HCT116 (cell line): ENCODE data around the gene CHID1. TPM values are rescaled to one million over a fixed set of nuclear protein-coding genes. Genes with fewer than 3 reads are reported as not detected.

Experiments used
- ATAC-seq: fragments of 200-7000 bp; cut with Tn5 transposase; 2 replicates; pipeline ENCODE4 v1.9.1; 2020; ENCODE audit warnings: mild to moderate bottlenecking, moderate library complexity
- BruUV-seq: library from RNA; stranded (reverse); fragments of 400-500 nt; replicated peaks from 2 replicates; lab custom pipeline; 2021; lab: Mats Ljungman, UMichigan
- CTCF ChIA-PET: fragments of 300-600 bp; sonication (Branson Sonifier 250); formaldehyde crosslinking; loops from one replicate; lab custom pipeline; 2021; ENCODE audit warnings: antibody characterized with exemption; lab: Charles Lee
- POLR2A ChIA-PET: fragments of 300-600, 350-600 bp; sonication (Branson Sonifier 250); formaldehyde crosslinking; loops from one replicate; lab custom pipeline; 2021; ENCODE audit warnings: antibody characterized with exemption; lab: Charles Lee
- RAD21 ChIA-PET, 2 experiments: fragments of 300-600 bp; sonication (Branson Sonifier 250); formaldehyde crosslinking; loops; one replicate each; lab custom pipeline; 2023; ENCODE audit warnings: low total read pairs in 2 of 2; ENCODE audit not compliant: uncharacterized antibody in 2 of 2, unreplicated experiment in 2 of 2, low non-redundant PET in 1 of 2; lab: Charles Lee
- DNase-seq: peaks from one replicate; pipeline ENCODE4 v3.0.0-alpha.2; 2010; ENCODE audit warnings: low read depth, low spot score
- H2AFZ ChIP-seq: fragments of 200-600 bp; shearing (Covaris generic), sonication (generic); 2 replicates; pipeline ENCODE4 v1.6.1; 2017; ENCODE audit warnings: low read depth, mixed run types, mixed read lengths, antibody characterized with exemption, low read length; ENCODE audit not compliant: poor library complexity, severe bottlenecking
- H3K27ac ChIP-seq: 2 replicates; pipeline ENCODE4 v1.5.1; 2012; ENCODE audit warnings: low read depth, low read length
- H3K27me3 ChIP-seq: fragments of 200-600 bp; sonication (generic); 2 replicates; pipeline ENCODE4 v1.6.1; 2016; ENCODE audit warnings: mixed run types, low read length, mixed read lengths; ENCODE audit not compliant: insufficient read depth
- H3K36me3 ChIP-seq, 2 experiments: fragments of 200-500 bp in 1 of 2; fragments of 200-600 bp in 1 of 2; sonication (Bioruptor generic) in 1 of 2; sonication (generic) in 1 of 2; 2 replicates each; pipeline versions ENCODE4 v1.5.1 to v1.6.1; 2014 to 2016; ENCODE audit warnings: low read length in 2 of 2, inconsistent platforms in 1 of 2, mixed read lengths in 1 of 2, mixed run types in 1 of 2; ENCODE audit not compliant: insufficient read depth in 2 of 2, control insufficient read depth in 1 of 2
- H3K4me1 ChIP-seq, 2 experiments: fragments of 200-600 bp in 1 of 2; sonication (generic) in 1 of 2; 2 replicates each; pipeline versions ENCODE4 v1.5.1 to v1.6.1; 2012 to 2017; ENCODE audit warnings: low read length in 2 of 2, inconsistent platforms in 1 of 2, mild to moderate bottlenecking in 1 of 2, mixed read lengths in 1 of 2, mixed run types in 1 of 2, moderate library complexity in 1 of 2; ENCODE audit not compliant: insufficient read depth in 2 of 2, control insufficient read depth in 1 of 2
- H3K4me2 ChIP-seq: fragments of 200-600 bp; sonication (generic); 2 replicates; pipeline ENCODE4 v1.6.1; 2017; ENCODE audit warnings: mixed run types, low read length, mixed read lengths
- H3K4me3 ChIP-seq, 2 experiments: fragments of 200-600 bp in 1 of 2; sonication (generic) in 1 of 2; replicated peaks in 1 of 2; 2 replicates each; pipeline ENCODE4 v1.5.1; 2011 to 2016; ENCODE audit warnings: low read length in 2 of 2, control low read depth in 1 of 2, low read depth in 1 of 2, mild to moderate bottlenecking in 1 of 2, mixed read lengths in 1 of 2, mixed run types in 1 of 2
- H3K79me2 ChIP-seq: fragments of 200-600 bp; sonication (generic); 2 replicates; pipeline ENCODE4 v1.6.1; 2017; ENCODE audit warnings: mild to moderate bottlenecking, mixed run types, low read length, moderate library complexity, mixed read lengths; ENCODE audit not compliant: insufficient read depth
- H3K9ac ChIP-seq: fragments of 200-600 bp; sonication (generic); 2 replicates; pipeline ENCODE4 v1.6.1; 2016; ENCODE audit warnings: low read length, mixed read lengths
- H3K9me2 ChIP-seq: fragments of 200-600 bp; sonication (generic), shearing (Covaris generic); 2 replicates; pipeline ENCODE4 v1.6.1; 2017; ENCODE audit warnings: mixed run types, mild to moderate bottlenecking, moderate library complexity; ENCODE audit not compliant: insufficient read depth
- H3K9me3 ChIP-seq, 2 experiments: fragments of 200-500 bp in 1 of 2; fragments of 200-600 bp in 1 of 2; sonication (Bioruptor generic) in 1 of 2; sonication (generic) in 1 of 2; 2 replicates each; pipeline ENCODE4 v1.6.1; 2014 to 2017; ENCODE audit warnings: low read length in 2 of 2, mixed read lengths in 2 of 2, inconsistent platforms in 1 of 2, low read depth in 1 of 2, mild to moderate bottlenecking in 1 of 2, mixed run types in 1 of 2, moderate library complexity in 1 of 2; ENCODE audit not compliant: control insufficient read depth in 1 of 2, insufficient read depth in 1 of 2
- H4K20me1 ChIP-seq: fragments of 200-600 bp; sonication (generic), shearing (Covaris generic); 2 replicates; pipeline ENCODE4 v1.6.1; 2017; ENCODE audit warnings: mixed run types, mild to moderate bottlenecking, moderate library complexity; ENCODE audit not compliant: insufficient read depth
- CEBPB ChIP-seq: IDR thresholded peaks from 2 replicates; pipeline ENCODE4 v1.6.1; 2012; ENCODE audit warnings: low read depth
- EGR1 ChIP-seq: IDR thresholded peaks from 2 replicates; pipeline ENCODE4 v1.6.1; 2012; ENCODE audit warnings: low read depth
- ELF1 ChIP-seq: IDR thresholded peaks from 2 replicates; pipeline ENCODE4 v1.6.1; 2012; ENCODE audit warnings: low read depth, borderline replicate concordance
- EZH2 ChIP-seq: fragments of 200-600 bp; sonication (generic); IDR thresholded peaks from 2 replicates; pipeline ENCODE4 v1.6.1; 2017; ENCODE audit warnings: antibody characterized with exemption, mixed run types
- FOSL1 ChIP-seq: IDR thresholded peaks from 2 replicates; pipeline ENCODE4 v1.6.1; 2012; ENCODE audit warnings: low read depth
- POLR2A ChIP-seq: IDR thresholded peaks from 2 replicates; pipeline ENCODE4 v1.7.0; 2011; ENCODE audit warnings: borderline replicate concordance; ENCODE audit not compliant: insufficient read depth, insufficient read length; ENCODE audit errors: extremely low read depth
- POLR2AphosphoS5 ChIP-seq: IDR thresholded peaks from 2 replicates; pipeline ENCODE4 v1.6.1; 2011; ENCODE audit warnings: mild to moderate bottlenecking, low read depth, low read length, moderate library complexity
- SIN3A ChIP-seq: IDR thresholded peaks from 2 replicates; pipeline ENCODE4 v1.6.1; 2012; ENCODE audit warnings: low read depth
- SRF ChIP-seq: IDR thresholded peaks from 2 replicates; pipeline ENCODE4 v1.6.1; 2012; ENCODE audit warnings: low read depth
- TCF7L2 ChIP-seq: IDR thresholded peaks from 2 replicates; pipeline ENCODE4 v1.7.0; 2011; ENCODE audit warnings: borderline replicate concordance, inconsistent platforms; ENCODE audit not compliant: insufficient read depth, insufficient read length; ENCODE audit errors: extremely low read depth
- YY1 ChIP-seq: IDR thresholded peaks from 2 replicates; pipeline ENCODE4 v1.6.1; 2011; ENCODE audit warnings: low read length, low read depth, moderate library complexity, mild to moderate bottlenecking; ENCODE audit not compliant: insufficient replicate concordance; ENCODE audit errors: extremely low read depth
- ZFX ChIP-seq: fragments of 450-650 bp; IDR thresholded peaks from 2 replicates; pipeline ENCODE4 v1.6.1; 2017
- ZNF274 ChIP-seq: fragments of 200-500 bp; sonication (Bioruptor generic); IDR thresholded peaks from 2 replicates; pipeline ENCODE4 v1.6.1; 2014; ENCODE audit warnings: mild to moderate bottlenecking, low read depth, low read length, inconsistent platforms
- intact Hi-C: fragments of 100-400 bp; cut with micrococcal nuclease; formaldehyde crosslinking; loops from 2 replicates; pipeline ENCODE4 v1.10.0; 2022
- total RNA-seq: library from RNA; stranded (reverse); gene quantifications from one replicate; pipeline ENCODE4 v1.2.1, GENCODE V29; 2021; ENCODE audit not compliant: unreplicated experiment
- TF ChIP-seq, protein P1 (sequence below), 3 experiments: fragments of 200-600 bp in 1 of 3; sonication (generic) in 1 of 3; IDR thresholded peaks in 2 of 3; conservative IDR thresholded peaks in 1 of 3; 2 replicates each; pipeline ENCODE4 v1.5.1; 2012 to 2017; ENCODE audit warnings: low read depth in 2 of 3, low read length in 2 of 3, antibody characterized with exemption in 1 of 3, borderline replicate concordance in 1 of 3, control low read depth in 1 of 3, mild to moderate bottlenecking in 1 of 3, mixed read lengths in 1 of 3, mixed run types in 1 of 3, moderate library complexity in 1 of 3; ENCODE audit not compliant: insufficient read depth in 1 of 3
- TF ChIP-seq, protein P2 (sequence below): IDR thresholded peaks from 2 replicates; pipeline ENCODE4 v1.6.1; 2011; ENCODE audit warnings: mild to moderate bottlenecking, low read length, moderate library complexity; ENCODE audit not compliant: insufficient replicate concordance; ENCODE audit errors: extremely low read depth
- TF ChIP-seq, protein P3 (sequence below): IDR thresholded peaks from 2 replicates; pipeline ENCODE4 v1.6.1; 2012

CHID1 gene
- total RNA-seq, 1 experiment from 2014 or later, result 102 TPM

DNA sequence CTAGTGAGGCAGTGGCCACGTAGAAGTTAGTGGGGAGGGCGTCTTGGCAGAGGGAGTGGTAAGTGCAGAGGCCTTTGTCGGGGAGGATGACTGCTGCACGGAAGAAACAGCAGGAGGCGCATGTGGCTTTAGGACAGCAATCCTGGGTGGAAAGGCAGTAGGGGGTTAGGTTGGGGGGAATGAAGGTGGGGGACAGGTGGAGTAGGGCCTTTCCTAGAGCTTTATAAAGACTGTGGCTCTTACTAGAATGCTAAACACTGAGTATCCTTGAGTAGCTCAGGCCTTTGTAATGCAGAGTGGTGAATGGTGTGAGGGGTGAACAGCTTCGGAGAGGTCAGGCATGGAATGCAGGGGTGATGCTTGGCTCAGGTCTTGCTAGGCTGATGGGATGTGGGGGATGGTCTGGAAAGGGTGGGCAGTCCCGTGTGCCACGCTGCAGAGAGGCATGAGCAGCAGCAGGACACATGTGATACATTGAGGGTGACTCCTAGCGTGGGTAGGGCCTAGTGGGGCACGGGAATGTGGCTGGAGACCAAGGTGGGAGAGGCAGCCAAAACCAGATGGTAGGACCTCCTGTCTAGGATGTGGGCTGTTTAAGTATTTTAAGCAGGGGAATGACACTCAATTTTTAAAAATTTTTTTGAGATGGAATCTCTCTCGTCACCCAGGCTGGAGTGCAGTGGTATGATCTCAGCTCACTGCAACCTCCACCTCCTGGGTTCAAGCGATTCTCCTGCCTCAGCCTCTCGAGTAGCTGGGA lies 34.3 kb upstream of the CHID1 start:
- H3K79me2 ChIP-seq, result peaks cover 82% of the 10 kb centered on the region
- H3K4me1 ChIP-seq, result no peaks in the 10 kb centered on the region
- H3K27me3 ChIP-seq, result no peaks in the 10 kb centered on the region
- ChIA-PET CTCF (no interaction called here), POLR2A (no interaction called here), RAD21 (no interaction called here)
- no peak overlapping the region for H3K4me3 ChIP-seq
- no peak overlapping the region for H3K9ac ChIP-seq
- no TSS peak for BruUV-seq
- no peak overlapping the region for H2AFZ ChIP-seq
- H3K36me3 ChIP-seq, result peaks cover 0 to 16% of the 10 kb centered on the region in 2 experiments; a peak in 1 of 4 replicates
- H3K27ac ChIP-seq, result no peak overlapping the region
- no peak for TF ChIP-seq SRF
- no peak for TF ChIP-seq ZNF274
- TF ChIP-seq SIN3A, result no peak
- TF ChIP-seq, protein P1, sequence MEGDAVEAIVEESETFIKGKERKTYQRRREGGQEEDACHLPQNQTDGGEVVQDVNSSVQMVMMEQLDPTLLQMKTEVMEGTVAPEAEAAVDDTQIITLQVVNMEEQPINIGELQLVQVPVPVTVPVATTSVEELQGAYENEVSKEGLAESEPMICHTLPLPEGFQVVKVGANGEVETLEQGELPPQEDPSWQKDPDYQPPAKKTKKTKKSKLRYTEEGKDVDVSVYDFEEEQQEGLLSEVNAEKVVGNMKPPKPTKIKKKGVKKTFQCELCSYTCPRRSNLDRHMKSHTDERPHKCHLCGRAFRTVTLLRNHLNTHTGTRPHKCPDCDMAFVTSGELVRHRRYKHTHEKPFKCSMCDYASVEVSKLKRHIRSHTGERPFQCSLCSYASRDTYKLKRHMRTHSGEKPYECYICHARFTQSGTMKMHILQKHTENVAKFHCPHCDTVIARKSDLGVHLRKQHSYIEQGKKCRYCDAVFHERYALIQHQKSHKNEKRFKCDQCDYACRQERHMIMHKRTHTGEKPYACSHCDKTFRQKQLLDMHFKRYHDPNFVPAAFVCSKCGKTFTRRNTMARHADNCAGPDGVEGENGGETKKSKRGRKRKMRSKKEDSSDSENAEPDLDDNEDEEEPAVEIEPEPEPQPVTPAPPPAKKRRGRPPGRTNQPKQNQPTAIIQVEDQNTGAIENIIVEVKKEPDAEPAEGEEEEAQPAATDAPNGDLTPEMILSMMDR (IDR thresholded peaks at IDR 0.05 in 2 of 3, conservative IDR thresholded peaks at IDR 0.05 in 1 of 3; ENCODE audit: borderline replicate concordance in 1 of 3, insufficient read depth in 1 of 3, low read depth in 2 of 3, low read length in 2 of 3), result no peak
- TF ChIP-seq, protein P2, sequence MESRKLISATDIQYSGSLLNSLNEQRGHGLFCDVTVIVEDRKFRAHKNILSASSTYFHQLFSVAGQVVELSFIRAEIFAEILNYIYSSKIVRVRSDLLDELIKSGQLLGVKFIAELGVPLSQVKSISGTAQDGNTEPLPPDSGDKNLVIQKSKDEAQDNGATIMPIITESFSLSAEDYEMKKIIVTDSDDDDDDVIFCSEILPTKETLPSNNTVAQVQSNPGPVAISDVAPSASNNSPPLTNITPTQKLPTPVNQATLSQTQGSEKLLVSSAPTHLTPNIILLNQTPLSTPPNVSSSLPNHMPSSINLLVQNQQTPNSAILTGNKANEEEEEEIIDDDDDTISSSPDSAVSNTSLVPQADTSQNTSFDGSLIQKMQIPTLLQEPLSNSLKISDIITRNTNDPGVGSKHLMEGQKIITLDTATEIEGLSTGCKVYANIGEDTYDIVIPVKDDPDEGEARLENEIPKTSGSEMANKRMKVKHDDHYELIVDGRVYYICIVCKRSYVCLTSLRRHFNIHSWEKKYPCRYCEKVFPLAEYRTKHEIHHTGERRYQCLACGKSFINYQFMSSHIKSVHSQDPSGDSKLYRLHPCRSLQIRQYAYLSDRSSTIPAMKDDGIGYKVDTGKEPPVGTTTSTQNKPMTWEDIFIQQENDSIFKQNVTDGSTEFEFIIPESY, result no peak
- no peak for TF ChIP-seq POLR2A
- no peak for TF ChIP-seq EZH2
- TF ChIP-seq POLR2AphosphoS5, result no peak
- no peak for TF ChIP-seq EGR1
- no peak for TF ChIP-seq ELF1
- no peak for TF ChIP-seq FOSL1
- no peak for TF ChIP-seq YY1
- no peak for TF ChIP-seq TCF7L2
- no peak for TF ChIP-seq CEBPB
- TF ChIP-seq ZFX, result no peak
- TF ChIP-seq, protein P3, sequence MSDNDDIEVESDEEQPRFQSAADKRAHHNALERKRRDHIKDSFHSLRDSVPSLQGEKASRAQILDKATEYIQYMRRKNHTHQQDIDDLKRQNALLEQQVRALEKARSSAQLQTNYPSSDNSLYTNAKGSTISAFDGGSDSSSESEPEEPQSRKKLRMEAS, result no peak
- H4K20me1 ChIP-seq, result 0 out of 2 replicates have a peak, but pooled peaks cover 5% of the 10 kb centered on the region
- H3K9me2 ChIP-seq, result no peaks in the 10 kb centered on the region
- no peak overlapping the region for H3K4me2 ChIP-seq
- H3K9me3 ChIP-seq, result peaks cover 3 to 9% of the 10 kb centered on the region in 2 experiments; a peak in 1 of 4 replicates
- DNase-seq (no peak), ATAC-seq (no peak)
- intact Hi-C loops, result no loop called here
